BJ (cell line): Measurements from ENCODE around the gene TBXAS1. TPM values are rescaled to one million over a fixed set of nuclear protein-coding genes. Genes with fewer than 3 reads are reported as not detected.

Source experiments
- CTCF ChIA-PET: fragments of 350-600 bp; formaldehyde crosslinking; extraction: SDS; loops from one replicate; lab custom pipeline; 2021; ENCODE audit warnings: antibody characterized with exemption, inconsistent platforms; lab: Yijun Ruan, JAX
- POLR2A ChIA-PET: fragments of 300-600 bp; sonication (Branson Sonifier 250); formaldehyde crosslinking; extraction: SDS; loops from one replicate; lab custom pipeline; 2021; ENCODE audit warnings: antibody characterized with exemption; lab: Charles Lee
- DNase-seq: peaks from one replicate; pipeline ENCODE4 v3.0.0-alpha.2; 2011; ENCODE audit warnings: low read depth
- H3K27me3 ChIP-seq: 2 replicates; pipeline ENCODE4 v1.6.0; 2011; ENCODE audit warnings: low read length; ENCODE audit not compliant: control insufficient read depth, insufficient read depth
- H3K36me3 ChIP-seq: 2 replicates; pipeline ENCODE4 v1.5.1; 2011; ENCODE audit warnings: low read length; ENCODE audit not compliant: control insufficient read depth, insufficient read depth
- H3K4me3 ChIP-seq: 2 replicates; pipeline ENCODE4 v1.5.1; 2011; ENCODE audit warnings: low read depth, mild to moderate bottlenecking, control low read depth, low read length
- CTCF ChIP-seq: IDR thresholded peaks from 2 replicates; pipeline ENCODE4 v1.5.1; 2011; ENCODE audit warnings: low read depth, mild to moderate bottlenecking, control low read depth, inconsistent platforms, low read length, moderate library complexity; ENCODE audit not compliant: insufficient read depth
- polyA plus RNA-seq: library from polyadenylated mRNA; depleted of rRNA; stranded (reverse); fragments of >200 nt; gene quantifications from 2 replicates; pipeline ENCODE4 v1.2.3, GENCODE V29; 2011

TBXAS1 gene
- polyA plus RNA-seq, 1 experiment, result 0.16 TPM

GRCh38 chr7:139823959-139824521 is 5.0 kb upstream of the TBXAS1 start:
- DNase-seq, result no peak
- Histone ChIP-seq H3K36me3 (no peaks in the 10 kb centered on the region), H3K27me3 (peaks cover 14% of the 10 kb centered on the region), H3K4me3 (no peak overlapping the region)
- TF ChIP-seq CTCF, result no peak
- ChIA-PET POLR2A (no interaction called here), CTCF (interaction anchor here (0.6 kb wide), 1 partner anchor 131 kb away, joined by 3 read pairs; no protein-coding TSS in a partner anchor)

GRCh38 chr7:139825666-139826290 is 3.3 kb upstream of the TBXAS1 start:
- Histone ChIP-seq H3K27me3 (peaks cover 14% of the 10 kb centered on the region), H3K4me3 (no peak overlapping the region), H3K36me3 (no peaks in the 10 kb centered on the region)
- POLR2A ChIA-PET, result no interaction called here
- no peak for DNase-seq
- TF ChIP-seq CTCF, result no peak
- CTCF ChIA-PET, result no interaction called here

GRCh38 chr7:139827042-139827441 is 2.0 kb upstream of the TBXAS1 start:
- Histone ChIP-seq H3K36me3 (no peaks in the 10 kb centered on the region), H3K27me3 (peaks cover 9% of the 10 kb centered on the region), H3K4me3 (no peak overlapping the region)
- ChIA-PET CTCF (no interaction called here), POLR2A (no interaction called here)
- no peak for DNase-seq
- TF ChIP-seq CTCF, result no peak

GRCh38 chr7:139828446-139828845 is 618 bp upstream of the TBXAS1 start:
- ChIA-PET CTCF (no interaction called here), POLR2A (no interaction called here)
- H3K4me3 ChIP-seq, result no peak overlapping the region
- no peak for TF ChIP-seq CTCF
- DNase-seq, result no peak
- peaks cover 4% of the 10 kb centered on the region for H3K27me3 ChIP-seq
- no peaks in the 10 kb centered on the region for H3K36me3 ChIP-seq

- ChIA-PET CTCF (interaction anchor here (0.9 kb wide), 1 partner anchor 175 kb away, joined by 3 read pairs; no protein-coding TSS in a partner anchor), POLR2A (no interaction called here)
- Histone ChIP-seq H3K27me3 (peaks cover 4% of the 10 kb centered on the region), H3K36me3 (no peaks in the 10 kb centered on the region), H3K4me3 (no peak overlapping the region)
- DNase-seq, result no peak
- TF ChIP-seq CTCF, result no peak
Observed at GRCh38 chr7:139829775-139830117, 682 bp downstream of the TBXAS1 start.
